HFF-Myc (cell line): ENCODE measurements around the gene MACF1.

Experiments used
- DNase-seq: peaks from one replicate; pipeline ENCODE4 v3.0.0-alpha.2; 2011; ENCODE audit warnings: low read depth; ENCODE audit errors: extremely low read depth
- H3K4me3 ChIP-seq: replicated peaks from 2 replicates; pipeline ENCODE4 v1.5.1; 2011; ENCODE audit warnings: low read depth, mild to moderate bottlenecking, control low read depth, low read length
- CTCF ChIP-seq: IDR thresholded peaks from 2 replicates; pipeline ENCODE4 v1.5.1; 2012; ENCODE audit warnings: mild to moderate bottlenecking, low read depth, low read length, control low read depth; ENCODE audit errors: missing control alignments

MACF1 gene

GRCh38 chr1:39214714-39214997 lies 10.2 kb downstream of the MACF1 start:
- H3K4me3 ChIP-seq = no peak overlapping the region
- TF ChIP-seq CTCF = no peak
- DNase-seq = no peak

GRCh38 chr1:39214998-39215873 lies 10.7 kb downstream of the MACF1 start:
- no peak for DNase-seq
- no peak for TF ChIP-seq CTCF
- no peak overlapping the region for H3K4me3 ChIP-seq

DNA sequence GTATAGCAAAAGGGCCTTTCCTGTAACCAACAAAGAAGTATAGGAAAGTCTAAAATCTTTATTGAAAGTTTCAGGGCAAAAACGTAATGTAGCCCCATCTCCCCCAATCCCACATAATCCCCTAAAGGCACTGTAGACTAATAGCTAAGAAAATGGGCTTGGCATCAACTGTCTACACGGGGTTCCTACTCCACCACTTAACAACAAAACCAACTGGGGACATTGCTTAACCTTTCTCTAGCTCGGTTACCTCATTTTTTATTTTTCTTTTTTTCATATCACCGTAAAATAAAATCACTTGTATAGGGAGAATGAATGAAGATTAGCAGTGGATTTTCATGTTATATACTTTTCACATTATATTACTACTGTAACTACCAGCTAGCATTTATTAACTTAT lies 12.3 kb downstream of the MACF1 start:
- H3K4me3 ChIP-seq = no peak overlapping the region
- no peak for TF ChIP-seq CTCF
- no peak for DNase-seq

DNA sequence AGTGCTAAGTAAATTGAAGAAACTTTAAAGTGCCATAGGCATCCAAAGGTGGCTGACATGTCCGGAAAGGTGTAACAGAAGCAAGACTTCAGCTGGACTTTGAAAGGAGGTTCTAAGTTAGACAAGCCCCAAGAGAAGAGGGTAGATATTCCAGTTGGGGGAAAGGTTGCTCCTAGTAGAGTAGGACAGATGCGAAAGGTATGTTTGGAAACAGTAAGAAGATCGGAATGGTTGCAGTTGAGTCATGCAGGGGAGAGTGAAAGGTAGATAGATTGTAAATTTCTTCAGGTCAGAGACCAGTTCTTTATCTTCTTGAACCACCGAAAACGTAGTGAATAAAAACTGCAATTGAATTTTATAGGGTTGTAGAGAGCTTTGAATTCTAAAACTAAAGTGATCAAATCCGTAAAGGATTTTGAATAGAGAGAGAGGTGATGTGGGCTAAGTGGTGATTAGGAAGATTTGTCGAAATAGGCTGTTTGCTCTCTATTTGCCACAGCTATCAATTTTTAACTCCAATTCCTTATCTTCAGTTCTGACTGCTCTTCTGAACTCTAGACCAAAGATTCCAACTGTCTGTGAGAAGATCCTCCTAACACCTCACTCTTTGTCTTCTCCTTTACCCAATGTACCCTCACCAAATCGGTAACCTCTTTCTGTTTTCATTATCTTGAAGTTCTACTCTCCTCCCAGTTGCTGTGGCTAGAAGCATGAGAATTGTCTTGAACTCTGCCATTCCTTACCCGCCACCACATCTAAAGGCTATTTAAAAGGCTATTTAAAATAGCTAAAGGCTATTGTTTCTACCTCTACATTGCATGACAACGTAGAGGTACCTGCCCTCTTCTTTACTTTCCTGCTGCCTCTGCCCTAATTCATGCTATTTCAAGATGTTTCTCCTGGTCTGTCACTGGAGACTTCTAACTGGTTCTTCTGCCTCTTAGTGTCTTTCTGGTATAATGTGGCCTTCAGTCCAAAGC lies 16.7 kb downstream of the MACF1 start:
- TF ChIP-seq CTCF = no peak
- no peak for DNase-seq
- H3K4me3 ChIP-seq = no peak overlapping the region

DNA sequence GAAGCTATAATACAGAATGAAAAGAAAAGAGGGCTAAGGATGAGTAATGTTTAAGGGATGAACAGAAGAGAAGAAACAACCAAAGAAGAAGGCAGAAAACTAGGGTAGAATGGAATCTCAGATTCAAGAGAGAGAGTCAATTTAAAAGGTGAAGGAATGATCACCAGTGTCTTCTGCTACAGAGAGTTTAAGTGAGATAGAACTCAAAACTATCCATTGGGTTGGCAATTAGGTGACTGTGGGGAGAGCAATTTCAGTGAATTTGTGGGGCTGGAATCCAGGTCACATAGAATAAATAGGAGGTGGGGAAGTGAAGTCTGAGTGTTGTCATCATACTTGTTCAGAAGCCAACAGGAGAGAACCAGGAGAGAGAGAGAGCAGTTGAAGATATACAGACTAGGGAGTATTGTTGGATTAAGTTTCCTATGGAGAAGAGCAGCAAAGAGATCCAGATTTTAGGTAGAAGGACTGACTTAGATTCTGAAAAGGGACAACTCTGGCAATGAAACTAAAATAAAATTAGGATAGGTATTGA lies 19.9 kb downstream of the MACF1 start:
- no peak for TF ChIP-seq CTCF
- H3K4me3 ChIP-seq = no peak overlapping the region
- no peak for DNase-seq

GRCh38 chr1:39226836-39227235 lies 22.3 kb downstream of the MACF1 start:
- no peak for TF ChIP-seq CTCF

More at GRCh38 chr1:39226836-39227235, 22.3 kb downstream of the MACF1 start:
- no peak overlapping the region for H3K4me3 ChIP-seq
- no peak for DNase-seq
